NCI-H2081 (cell line): ENCODE data around the gene UGDH.
"Not testable (repeated sequence)": the region's sequence is repeated elsewhere in the genome, so short reads cannot be mapped to it uniquely, and the experiment has no call there.

Source experiments
- DNase-seq, 2 experiments: peaks; one replicate each; lab custom pipeline; 2025; lab: John Stamatoyannopoulos, UW

Gene UGDH

DNA sequence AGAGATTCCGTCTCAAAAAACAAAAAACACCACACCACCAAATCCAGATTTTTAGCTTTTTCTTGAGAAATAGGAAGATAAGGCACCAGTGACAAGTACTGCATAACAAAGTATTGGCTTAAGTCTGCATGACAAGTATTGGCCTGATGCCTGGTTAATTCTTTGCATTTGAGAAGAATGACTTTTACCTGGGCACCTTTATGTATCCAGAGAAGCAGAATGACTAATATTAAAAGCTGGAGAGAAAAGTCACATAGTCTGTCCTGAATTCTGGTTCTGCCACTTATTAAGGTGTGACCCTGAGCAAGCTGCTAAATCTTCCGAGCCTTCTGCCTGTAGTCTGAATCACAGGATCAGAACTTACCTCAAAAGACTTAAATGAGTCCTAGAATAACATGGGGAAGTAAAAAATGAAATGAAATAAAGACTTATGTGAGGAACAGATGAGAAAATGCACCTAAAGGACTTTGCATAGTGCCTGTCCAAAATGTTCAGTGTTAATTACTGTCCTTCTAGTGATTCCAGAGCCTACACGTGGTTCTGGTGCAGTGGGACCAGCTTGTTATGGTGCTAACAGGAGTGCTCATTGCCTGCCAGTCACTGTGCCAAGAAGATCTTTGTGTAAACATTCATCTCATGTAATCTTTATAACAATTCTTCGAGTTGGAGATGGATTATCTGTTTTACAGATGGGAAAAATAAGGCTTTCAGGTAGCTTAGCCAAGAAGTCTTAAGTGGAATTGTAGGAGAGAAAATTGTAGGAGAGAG, 31.6 kb downstream of the UGDH start:
- DNase-seq: no peak

DNA sequence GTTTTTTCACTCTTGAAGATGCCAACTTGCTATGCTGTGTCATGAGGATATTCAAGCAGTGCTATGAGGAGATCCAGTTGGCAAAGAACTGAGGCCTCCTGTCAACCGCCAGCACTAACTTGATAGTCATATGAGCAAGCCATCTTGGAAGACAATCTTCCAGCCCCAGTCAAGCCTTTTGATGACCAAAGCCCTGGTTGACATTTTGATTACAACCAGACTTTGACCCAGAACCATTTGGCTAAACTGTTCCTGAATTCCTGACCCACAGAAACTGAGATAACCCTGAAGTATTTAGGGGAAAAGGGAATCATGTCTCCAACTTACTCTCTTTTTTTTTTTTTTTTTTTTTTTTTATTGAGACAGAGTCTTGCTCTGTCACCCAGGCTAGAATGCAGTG, 32.9 kb downstream of the UGDH start:
- DNase-seq: no peak

DNA sequence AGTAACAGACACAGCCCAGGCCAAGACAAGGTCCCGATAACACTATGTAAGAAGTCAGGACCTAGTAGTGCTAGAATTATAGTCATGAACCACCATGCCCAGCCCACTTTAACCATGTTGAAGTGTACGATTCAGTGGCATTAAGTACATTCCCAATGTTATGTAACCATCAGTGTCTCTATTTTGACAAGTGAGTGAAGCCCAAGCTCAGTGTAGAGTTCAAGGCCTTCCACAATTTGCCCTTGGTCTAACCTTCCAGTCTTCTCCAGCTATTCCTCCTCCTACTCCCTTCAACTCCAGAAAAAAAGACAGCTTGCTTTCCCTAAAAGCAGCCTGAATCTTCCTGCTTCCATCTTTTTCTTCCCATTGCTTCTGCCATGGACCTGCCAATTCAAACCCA, 36.9 kb downstream of the UGDH start:
- DNase-seq: no peak

DNA sequence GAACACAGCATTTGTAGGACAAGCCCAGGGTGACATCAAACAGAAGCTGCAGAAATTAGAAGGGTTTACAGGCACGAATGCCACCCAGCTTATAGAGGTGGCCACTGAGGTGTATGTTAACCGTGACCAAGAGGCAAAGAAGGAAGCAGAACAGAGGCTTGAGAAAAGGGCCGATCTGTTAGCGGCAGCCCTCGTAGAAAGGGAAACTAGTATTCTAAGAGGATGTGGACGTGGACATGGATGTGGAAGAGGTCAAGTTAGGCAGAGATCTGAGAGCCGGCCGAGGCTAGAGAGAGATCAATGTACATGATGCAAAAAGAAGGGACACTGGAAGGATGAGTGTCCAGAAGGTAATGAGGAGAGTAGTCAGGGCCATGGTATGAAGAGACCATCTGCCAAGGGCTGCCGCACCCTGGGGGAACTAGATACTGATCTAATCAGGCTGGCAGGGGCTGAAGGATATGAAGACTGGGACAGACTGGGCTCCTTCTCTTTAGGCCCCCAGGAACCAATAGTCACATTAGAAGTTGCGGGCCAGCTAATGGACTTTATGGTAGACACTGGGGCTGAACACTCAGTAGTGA, 40.9 kb downstream of the UGDH start:
- DNase-seq: no peak

DNA sequence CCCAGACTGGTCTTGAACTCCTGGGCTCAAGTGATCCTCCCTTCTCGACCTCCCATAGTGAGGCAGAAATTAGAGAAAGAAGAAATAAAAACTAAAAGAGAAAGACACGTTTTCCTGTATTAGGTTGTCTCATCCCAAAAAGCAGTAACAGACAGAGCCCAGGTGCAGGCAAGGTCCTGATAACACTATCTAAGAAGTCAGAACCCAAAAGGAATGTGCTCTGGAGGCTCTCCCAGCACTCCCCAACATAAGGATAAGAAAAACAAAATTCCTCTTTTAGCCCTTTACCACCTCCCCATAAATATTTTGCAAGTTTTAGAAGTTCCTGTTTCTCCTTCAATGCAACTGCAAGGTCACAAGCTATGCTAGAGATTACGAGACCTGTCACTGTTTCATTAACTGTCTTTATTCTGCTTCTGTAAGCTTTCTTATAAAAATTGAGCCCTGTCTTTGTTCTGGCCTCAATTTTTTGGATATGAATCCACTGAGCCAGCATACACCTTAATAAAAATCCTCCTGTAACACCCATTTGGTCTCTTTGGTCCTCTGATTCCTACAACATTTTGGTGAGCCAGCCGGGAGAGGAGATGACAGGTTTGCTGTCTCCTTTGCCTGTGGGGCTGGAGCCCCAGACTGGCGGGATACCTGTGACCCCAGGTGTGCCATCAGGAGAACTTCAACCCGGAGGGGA, 42.5 kb downstream of the UGDH start:
- DNase-seq: no peak

DNA sequence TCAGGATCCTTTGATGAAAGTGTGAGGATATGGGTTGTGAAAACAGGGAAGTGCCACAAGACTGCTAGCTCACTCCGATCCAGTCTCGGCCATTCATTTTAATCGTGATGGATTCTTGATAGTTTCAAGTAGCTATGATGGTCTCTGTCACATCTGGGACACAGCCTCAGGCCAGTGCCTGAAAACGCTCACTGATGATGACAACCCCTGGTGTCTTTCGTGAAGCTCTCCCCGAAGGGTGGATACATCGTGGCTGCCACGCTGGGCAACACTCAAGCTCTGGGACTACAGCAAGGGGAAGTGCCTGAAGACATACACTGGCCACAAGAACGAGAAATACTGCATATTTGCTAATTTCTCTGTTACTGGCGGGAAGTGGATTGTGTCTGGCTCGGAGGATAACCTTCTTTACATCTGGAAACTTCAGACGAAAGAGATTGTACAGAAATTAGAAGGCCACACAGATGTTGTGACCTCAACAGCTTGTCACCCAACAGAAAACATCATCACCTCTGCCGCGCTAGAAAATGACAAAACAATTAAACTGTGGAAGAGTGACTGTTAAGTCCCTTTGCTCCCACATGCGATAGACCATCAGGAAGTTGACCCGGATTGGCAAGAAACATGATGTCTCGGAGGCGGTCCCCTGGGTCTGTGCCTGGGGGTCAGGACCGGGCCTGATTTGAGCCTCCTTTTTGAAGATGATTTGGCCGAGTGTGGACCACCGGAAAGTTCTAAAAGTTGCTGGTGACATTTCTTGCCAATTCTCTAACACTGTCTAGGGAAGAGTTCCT, 46.1 kb downstream of the UGDH start:
- no peak for DNase-seq

DNA sequence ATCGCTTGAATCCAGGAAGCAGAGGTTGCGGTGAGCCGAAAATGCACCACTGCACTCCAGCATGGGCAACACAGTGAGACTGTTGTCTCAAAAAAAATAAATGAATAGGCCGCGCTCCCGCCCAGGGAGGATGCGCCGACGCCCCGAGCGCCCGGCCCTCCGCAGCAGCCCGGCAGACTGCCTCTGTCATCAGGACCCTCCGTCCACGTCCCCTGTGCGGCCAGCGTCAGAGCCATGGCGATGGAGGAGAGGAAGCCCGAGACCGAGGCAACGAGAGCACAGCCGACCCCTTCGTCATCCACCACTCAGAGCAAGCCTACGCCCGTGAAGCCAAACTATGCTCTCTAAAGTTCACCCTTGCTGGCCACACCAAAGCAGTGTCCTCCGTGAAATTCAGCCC, 47.0 kb downstream of the UGDH start:
- no peak for DNase-seq

DNA sequence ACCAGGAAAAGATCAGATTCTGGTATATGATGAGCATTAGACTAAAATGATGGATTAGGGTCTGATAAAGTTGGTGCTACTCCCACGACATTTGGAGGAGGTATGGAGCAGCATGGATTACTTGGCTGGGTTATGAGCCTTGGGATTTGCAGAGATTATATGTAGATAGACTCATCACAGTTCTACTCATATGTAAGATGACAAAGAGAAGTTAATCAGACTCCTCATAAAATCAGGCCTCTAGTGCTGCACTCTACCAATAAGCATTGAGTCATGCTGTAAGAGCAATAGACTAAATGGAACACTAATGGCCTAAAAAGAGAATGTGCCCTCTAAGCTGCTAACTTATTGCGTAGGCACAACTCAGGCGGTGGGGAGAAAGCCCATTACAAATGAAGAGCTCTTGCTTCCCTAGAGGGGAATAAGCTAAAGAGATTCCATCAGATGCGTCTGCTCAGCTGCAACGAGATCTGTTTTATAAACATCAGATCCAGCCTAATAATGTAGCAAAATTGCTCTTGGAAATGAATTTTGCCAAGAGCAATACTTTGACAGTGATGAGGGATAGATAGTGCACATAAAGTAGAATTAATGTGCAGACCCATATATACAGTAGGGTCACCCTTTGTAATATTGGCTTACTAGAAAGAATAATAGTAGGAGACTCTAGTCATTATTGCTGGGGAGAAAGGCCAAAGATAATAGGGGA, 50.9 kb downstream of the UGDH start:
- no peak for DNase-seq

DNA sequence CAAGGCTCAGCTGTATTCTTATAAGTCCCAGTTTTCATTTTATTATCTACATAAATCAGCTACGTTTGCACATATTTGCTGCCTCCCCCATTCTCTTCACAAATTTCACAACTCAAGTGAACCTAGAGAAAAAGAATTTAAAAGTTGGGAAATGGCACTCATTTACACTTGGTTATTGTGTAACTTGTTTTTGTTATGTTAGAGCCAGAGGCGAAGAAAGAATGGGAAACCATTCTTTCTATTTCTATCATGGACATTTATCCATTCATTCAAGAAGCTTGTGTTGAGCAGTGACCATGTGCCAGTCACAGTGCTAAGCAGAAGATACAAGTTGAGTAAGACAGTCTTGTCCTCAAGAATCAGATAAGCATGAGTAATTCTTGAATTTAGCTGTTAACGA, 54.8 kb downstream of the UGDH start:
- DNase-seq: no peak

DNA sequence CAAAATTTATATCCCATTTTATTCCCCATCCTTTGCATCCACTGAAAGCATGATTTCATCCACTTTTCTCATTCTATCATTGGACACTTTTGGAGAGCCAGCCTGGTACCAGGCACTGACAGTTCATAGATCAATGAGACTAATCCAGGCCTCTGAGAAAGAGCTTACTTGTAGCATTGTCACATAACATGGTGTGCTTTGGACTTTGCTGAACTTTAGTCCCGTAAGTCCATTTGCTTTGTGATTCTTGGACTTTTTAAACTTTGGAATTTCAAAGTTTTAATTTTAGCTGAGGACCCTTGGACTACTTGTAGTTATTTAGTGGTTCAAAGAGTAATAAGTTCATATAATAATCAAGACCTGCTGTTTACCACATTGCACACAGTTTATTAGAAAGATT, 56.8 kb downstream of the UGDH start:
- no peak for DNase-seq

DNA sequence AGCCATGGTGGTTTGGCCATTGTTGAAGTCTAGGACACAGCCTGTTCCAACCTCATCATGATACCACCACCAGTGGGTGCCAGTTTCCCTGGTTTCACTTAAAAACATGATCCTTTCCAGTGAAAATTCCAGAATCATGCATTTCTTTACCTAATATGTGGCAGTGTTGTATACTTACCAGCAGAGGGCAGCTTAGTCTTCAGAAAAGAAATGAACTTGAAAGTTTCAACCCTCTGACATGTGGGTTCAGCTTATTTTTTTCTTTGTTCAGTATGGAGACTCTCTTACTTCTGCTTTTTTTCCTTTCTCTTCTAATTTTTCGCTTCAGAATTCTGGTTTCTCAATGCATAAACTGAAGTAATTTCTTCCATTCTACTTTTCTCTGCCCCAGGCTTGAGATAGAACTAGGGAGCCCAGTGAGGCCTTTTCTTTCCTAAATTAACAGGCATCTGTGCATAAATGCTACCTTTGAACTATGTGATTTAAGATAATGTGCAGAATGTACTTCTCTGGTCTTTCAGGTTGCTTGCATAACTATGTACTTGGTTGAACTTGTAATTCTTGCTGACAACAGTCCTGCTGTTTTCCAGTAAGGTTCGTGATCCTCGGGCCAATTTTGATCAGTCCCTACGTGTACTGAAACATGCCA, 57.7 kb downstream of the UGDH start:
- peak; percentile 82 for DNase-seq

DNA sequence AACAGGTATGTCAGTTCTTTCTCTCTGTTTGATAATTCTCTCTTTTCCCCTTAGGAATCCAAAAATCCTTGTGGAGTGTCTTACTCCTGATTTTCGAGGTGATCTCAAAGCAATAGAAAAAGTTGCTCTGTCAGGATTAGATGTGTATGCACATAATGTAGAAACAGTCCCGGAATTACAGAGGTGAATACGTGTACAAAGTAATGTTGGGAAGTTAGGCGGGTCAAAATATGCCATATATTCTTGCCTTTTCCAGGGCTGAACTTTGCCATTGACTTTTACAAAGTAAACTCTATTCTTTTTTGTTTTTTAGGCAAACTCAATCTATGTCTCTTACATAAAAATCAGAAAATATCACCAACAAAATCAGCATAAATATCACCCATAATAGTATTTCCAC, 59.8 kb downstream of the UGDH start:
- no peak for DNase-seq

DNA sequence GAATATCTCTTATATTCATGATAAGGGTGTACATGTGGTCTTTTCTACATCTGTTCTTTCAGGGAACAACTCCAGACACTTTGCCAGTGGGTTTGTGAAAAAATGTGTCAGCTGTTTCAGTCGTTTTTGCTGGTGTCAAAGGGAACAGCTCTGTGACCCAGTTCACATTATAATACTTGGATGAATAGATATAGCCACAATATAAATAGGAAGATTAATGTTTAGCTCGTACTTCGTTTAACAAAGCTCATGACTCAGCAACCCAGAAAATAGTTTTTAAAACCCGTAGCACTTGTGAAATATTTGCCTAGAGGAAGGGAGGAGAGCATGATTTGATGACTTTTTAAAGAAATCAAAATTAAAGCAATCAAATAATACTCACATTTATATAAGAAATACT, 60.5 kb downstream of the UGDH start:
- no peak for DNase-seq

DNA sequence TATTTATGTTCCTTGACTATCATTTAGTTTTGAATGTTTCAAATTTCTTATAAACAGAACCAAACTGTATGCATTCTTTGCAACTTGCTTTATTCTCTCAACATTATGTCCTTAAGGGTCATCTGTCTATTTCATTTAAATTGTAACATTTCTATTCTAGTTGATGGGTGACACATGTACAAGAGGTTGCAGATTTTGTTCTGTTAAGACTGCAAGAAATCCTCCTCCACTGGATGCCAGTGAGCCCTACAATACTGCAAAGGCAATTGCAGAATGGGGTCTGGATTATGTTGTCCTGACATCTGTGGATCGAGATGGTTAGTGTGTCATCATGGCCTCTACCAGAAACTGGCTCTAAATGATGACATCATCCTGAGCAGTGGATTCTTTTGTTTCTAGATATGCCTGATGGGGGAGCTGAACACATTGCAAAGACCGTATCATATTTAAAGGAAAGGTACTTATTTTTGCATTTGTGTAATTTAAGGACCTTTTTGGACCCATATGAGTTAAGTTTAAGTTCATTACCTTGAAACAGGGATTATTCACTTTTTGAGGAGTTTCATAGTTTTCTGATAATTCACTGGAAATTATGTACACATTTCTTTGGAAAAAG, 62.2 kb downstream of the UGDH start:
- DNase-seq: peak in 1 of 2 experiments; percentile 18

DNA sequence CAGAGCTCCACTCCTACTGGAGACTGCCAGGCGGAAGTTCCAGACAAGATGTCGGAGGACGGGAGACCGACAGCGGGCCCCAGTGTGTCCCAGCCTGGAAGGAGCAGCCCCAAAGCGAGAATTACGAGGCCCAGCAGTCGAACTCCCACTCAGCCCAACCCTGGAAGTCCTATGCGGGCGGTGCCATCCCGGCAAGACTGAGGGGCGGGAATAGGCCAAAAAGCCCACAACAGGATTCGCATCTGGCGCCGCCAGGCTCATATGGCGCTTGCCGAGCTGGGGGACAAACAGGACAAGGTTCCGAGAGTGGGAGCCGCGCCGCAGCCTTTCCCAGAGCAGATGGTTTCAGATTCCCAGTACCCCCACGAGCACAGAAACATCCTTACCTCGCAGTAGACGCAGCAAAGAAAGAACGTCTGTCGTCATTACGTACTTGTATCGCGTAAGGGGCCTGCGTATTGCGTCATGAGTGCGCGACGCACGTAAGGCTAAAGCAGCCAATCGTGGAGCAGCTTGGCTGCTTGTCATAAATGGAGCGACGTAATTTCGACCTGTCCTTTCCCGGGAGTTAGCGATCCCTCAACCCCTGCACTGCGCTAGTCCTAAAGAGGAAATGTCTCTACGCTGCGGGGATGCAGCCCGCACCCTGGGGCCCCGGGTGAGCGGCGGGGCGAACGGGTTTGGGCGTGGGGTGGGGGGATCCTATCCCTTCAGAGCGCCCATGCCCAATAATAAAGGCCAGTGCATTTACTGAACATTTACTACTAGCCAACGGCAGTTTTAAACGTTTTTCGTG, 68.5 kb downstream of the UGDH start, which contains the start of the genes LIAS and RPL9:
TSS of gene LIAS (plus strand) at position 552 of the 796 bp plus-strand sequence. CDS start at position 614, 62 bp downstream.
TSS of gene RPL9 (minus strand) at position 418 of the 796 bp plus-strand sequence. CDS start 483 bp downstream, outside the sequence.
- peak; percentile 98 to 100 for DNase-seq

DNA sequence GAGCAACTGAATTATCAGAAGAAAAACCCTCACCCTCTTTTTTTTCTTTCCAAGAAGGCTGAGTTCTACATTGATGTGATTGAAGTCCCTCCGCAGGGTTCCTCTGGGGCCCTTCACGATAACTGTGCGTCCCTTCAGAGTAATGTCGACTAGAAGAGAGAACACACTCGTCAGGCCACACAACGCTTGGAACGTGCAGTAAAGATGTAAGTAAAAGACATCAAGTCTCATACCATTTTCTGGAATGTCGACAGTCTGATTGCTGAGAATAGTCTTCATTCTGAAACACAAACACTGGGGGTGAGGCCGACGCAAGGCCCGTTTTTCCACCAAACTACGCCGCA, 69.1 kb downstream of the UGDH start:
- DNase-seq: not testable (repeated sequence)

DNA sequence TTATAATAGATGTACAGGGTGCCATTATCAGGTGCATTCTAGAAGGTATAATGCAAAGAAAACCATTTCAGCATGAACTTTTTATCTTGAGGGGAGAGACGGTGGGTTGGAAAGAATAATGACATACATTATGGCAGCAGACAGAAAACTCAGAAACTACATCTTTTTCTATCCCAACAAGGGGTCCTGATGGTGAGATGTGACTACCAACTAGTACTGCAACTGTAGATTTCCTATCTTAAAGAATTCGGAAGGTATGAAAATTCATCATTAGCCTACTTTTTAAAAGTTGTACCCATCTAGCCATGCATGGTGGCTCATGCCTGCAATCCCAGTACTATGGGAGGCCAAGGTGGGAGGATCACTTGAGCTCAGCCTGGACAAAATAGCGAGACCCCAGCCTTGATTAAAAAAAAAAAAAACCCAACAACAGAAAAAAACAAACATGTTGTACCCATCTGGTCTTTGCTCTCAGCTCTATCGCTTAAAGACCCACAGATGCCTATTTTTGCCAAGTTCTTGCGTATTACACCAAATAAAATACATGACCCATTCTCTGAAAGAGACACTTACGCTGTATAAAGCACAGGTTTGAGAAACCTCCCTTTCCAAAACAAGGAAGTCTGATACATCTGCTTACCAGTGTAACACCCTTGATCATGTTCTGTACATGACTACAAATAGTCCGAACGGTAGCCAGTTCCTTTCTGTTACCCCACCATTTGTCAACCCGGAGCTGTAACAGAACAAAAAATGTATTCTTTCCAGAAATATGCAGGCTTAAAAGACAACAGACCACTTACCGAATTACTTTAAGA, 70.1 kb downstream of the UGDH start:
- no peak for DNase-seq

DNA sequence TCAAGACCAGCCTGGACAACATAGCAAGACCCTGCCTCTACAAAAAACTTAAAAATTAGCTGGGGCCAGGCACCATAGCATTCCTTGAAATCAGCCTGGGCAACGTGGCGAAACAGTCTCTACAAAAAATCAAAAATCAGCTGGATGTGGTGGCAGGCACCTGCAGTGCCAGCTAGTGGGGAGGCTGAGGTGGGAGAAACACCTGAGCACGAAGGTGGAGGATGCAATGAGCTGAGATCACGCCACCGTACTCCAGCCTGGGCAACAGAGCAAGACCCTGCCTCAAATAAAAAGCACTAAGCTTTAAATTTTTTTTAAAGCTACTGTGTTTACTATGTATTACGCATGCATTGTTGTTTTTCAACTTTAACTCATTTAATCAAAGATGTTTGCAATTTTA, 71.8 kb downstream of the UGDH start:
- DNase-seq: no peak

DNA sequence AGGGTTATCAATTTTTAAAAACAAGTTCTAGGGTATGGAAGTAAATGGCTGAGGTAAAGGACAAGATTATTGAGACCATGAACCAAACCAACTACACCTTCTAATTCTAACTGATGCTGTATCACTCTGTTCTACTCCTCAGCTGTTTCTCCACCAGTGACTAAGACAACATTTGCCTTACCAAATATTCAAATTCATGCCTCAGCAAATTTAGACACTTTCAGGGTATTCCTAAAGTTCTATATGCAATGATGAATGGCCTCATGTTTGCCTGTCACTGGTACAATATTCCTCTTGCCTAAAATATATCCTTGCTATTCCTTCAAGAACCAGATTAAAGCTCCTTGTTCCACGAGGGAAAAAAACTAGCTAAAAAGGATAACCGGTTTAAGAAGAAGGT, 73.5 kb downstream of the UGDH start:
- no peak for DNase-seq
